Vagina (tissue), 2 donors: ENCODE measurements around the gene MRNIP. TPM values are rescaled to one million over a fixed set of nuclear protein-coding genes. Genes with fewer than 3 reads are reported as not detected.

Experiments used
- DNase-seq, 2 donors: peaks; one replicate each; pipeline ENCODE4 v3.0.0-alpha.2; 2017; ENCODE audit errors: extremely low spot score in 2 of 2
- H3K27ac ChIP-seq: fragments of 200-600 bp; sonication (generic); one replicate; pipeline ENCODE4 v1.5.1; 2019
- H3K27me3 ChIP-seq: fragments of 200-600 bp; sonication (generic); one replicate; pipeline ENCODE4 v1.5.1; 2019
- H3K36me3 ChIP-seq, 2 donors: fragments of 200-600 bp; sonication (generic); one replicate each; pipeline ENCODE4 v1.5.1; 2017 to 2019
- H3K4me1 ChIP-seq: fragments of 200-600 bp; sonication (generic); one replicate; pipeline ENCODE4 v1.5.1; 2019
- H3K4me3 ChIP-seq, 2 donors: fragments of 200-600 bp; sonication (generic); 1 replicate in 1 of 2; 2 replicates in 1 of 2; pipeline ENCODE4 v1.5.1; 2016 to 2019
- H3K9me3 ChIP-seq: fragments of 200-600 bp; sonication (generic); one replicate; pipeline ENCODE4 v1.5.1; 2019
- POLR2A ChIP-seq, 2 donors: fragments of 450-650 bp; IDR thresholded peaks; one replicate each; pipeline ENCODE4 v1.6.1; 2017; ENCODE audit warnings: antibody characterized with exemption in 2 of 2, mild to moderate bottlenecking in 2 of 2, moderate library complexity in 2 of 2
- POLR2AphosphoS5 ChIP-seq, 2 donors: sonication (generic); formaldehyde crosslinking; IDR thresholded peaks; one replicate each; pipeline ENCODE4 v1.9.0; 2017; ENCODE audit warnings: antibody characterized with exemption in 2 of 2, mild to moderate bottlenecking in 2 of 2, low read depth in 1 of 2; ENCODE audit not compliant: insufficient read depth in 1 of 2
- intact Hi-C: fragments of 100-400 bp; cut with DNase I; formaldehyde crosslinking; loops from one replicate; pipeline ENCODE4 v1.15.1; 2023
- total RNA-seq: library from RNA; depleted of rRNA; stranded (reverse); fragments of >200 nt; gene quantifications from one replicate; pipeline ENCODE4 v1.2.3, GENCODE V29; 2016
- TF ChIP-seq, protein P1 (sequence below), 3 experiments: fragments of 450-650 bp in 2 of 3; fragments of 200-600 bp in 1 of 3; sonication (generic) in 1 of 3; IDR thresholded peaks; one replicate each; pipeline ENCODE4 v1.5.1; 2017 to 2019; ENCODE audit warnings: antibody characterized with exemption in 3 of 3, mild to moderate bottlenecking in 2 of 3, moderate library complexity in 2 of 3

MRNIP gene
- total RNA-seq, 1 donor from 2014 or later, result 53.8 TPM

DNA sequence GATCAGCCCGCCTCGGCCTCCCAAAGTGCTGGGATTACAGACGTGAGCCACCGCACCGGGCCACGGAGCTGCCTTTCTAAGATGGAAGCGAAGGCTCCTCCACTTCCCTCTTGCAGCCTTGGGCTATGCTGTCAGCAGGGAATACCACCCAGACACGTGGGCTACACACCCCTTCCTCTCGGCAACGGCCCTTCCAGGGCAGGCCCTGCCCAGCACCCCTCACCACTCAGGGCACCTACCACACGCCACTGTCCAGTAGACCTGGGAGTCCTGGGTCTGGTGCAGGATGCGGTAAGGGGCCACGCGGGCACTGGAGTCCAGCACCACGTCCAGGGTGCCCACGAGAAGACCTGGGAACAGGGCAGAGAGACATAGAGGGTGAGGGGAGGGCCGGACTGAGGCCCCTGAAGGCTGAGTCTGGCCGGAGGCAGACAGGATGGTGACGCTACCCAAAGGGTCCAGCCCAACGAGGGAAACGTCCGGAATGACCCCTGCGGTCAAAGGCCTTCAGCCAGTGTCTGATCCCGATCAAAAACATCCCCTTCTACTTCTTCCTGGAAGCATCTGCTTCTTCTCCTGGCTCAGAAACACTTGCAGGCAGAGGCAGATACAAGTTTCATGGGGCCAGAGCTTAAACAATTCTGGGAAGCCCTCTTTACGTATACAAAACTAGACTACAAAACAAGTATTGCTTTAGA lies 46.0 kb upstream of the MRNIP start:
- intact Hi-C loops, result loop anchor here (10.0 kb wide), 1 partner anchor 100 kb away; the partner anchor contains the start of gene MGAT4B
- H3K4me3 ChIP-seq, result no peak overlapping the region
- DNase-seq, result no peak
- no peak overlapping the region for H3K27ac ChIP-seq
- H3K27me3 ChIP-seq, result no peaks in the 10 kb centered on the region
- H3K9me3 ChIP-seq, result no peaks in the 10 kb centered on the region
- H3K36me3 ChIP-seq, result peaks cover 0 to 32% of the 10 kb centered on the region in 2 donors
- peaks cover 25% of the 10 kb centered on the region for H3K4me1 ChIP-seq
- TF ChIP-seq POLR2AphosphoS5 (IDR thresholded peaks at IDR 0.05; ENCODE audit: insufficient read depth in 1 of 2, low read depth in 1 of 2) (no peak), POLR2A (IDR thresholded peaks at IDR 0.05) (no peak)
- TF ChIP-seq, protein P1, sequence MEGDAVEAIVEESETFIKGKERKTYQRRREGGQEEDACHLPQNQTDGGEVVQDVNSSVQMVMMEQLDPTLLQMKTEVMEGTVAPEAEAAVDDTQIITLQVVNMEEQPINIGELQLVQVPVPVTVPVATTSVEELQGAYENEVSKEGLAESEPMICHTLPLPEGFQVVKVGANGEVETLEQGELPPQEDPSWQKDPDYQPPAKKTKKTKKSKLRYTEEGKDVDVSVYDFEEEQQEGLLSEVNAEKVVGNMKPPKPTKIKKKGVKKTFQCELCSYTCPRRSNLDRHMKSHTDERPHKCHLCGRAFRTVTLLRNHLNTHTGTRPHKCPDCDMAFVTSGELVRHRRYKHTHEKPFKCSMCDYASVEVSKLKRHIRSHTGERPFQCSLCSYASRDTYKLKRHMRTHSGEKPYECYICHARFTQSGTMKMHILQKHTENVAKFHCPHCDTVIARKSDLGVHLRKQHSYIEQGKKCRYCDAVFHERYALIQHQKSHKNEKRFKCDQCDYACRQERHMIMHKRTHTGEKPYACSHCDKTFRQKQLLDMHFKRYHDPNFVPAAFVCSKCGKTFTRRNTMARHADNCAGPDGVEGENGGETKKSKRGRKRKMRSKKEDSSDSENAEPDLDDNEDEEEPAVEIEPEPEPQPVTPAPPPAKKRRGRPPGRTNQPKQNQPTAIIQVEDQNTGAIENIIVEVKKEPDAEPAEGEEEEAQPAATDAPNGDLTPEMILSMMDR (IDR thresholded peaks at IDR 0.05), result no peak

- H3K9me3 ChIP-seq, result no peaks in the 10 kb centered on the region
- intact Hi-C loops, result loop anchor here (10.0 kb wide), 1 partner anchor 98 kb away; the partner anchor contains the start of gene MGAT4B
- DNase-seq, result no peak
- TF ChIP-seq, protein P1 (IDR thresholded peaks at IDR 0.05), result no peak
- TF ChIP-seq POLR2AphosphoS5 (IDR thresholded peaks at IDR 0.05; ENCODE audit: insufficient read depth in 1 of 2, low read depth in 1 of 2) (no peak), POLR2A (IDR thresholded peaks at IDR 0.05) (no peak)
- H3K27ac ChIP-seq, result no peak overlapping the region
- H3K4me3 ChIP-seq, result no peak overlapping the region
- H3K27me3 ChIP-seq, result no peaks in the 10 kb centered on the region
- H3K4me1 ChIP-seq, result peaks cover 16% of the 10 kb centered on the region
- H3K36me3 ChIP-seq, result peaks cover 0 to 50% of the 10 kb centered on the region in 2 donors
These were observed 44.1 kb upstream of the MRNIP start for GRCh38 chr5:179902763-179903158.

- Histone ChIP-seq H3K27ac (no peak overlapping the region), H3K4me3 (no peak overlapping the region), H3K36me3 (peaks cover 0 to 56% of the 10 kb centered on the region in 2 donors), H3K27me3 (no peaks in the 10 kb centered on the region), H3K9me3 (no peaks in the 10 kb centered on the region), H3K4me1 (peaks cover 15% of the 10 kb centered on the region)
- no peak for DNase-seq
- TF ChIP-seq POLR2AphosphoS5 (IDR thresholded peaks at IDR 0.05; ENCODE audit: insufficient read depth in 1 of 2, low read depth in 1 of 2), result no peak
- TF ChIP-seq, protein P1 (IDR thresholded peaks at IDR 0.05), result no peak
- TF ChIP-seq POLR2A (IDR thresholded peaks at IDR 0.05), result no peak
- intact Hi-C loops, result loop anchor here (10.0 kb wide), 1 partner anchor 97 kb away; the partner anchor contains the start of gene MGAT4B
These were observed 43.5 kb upstream of the MRNIP start for GRCh38 chr5:179901915-179902762.

DNA sequence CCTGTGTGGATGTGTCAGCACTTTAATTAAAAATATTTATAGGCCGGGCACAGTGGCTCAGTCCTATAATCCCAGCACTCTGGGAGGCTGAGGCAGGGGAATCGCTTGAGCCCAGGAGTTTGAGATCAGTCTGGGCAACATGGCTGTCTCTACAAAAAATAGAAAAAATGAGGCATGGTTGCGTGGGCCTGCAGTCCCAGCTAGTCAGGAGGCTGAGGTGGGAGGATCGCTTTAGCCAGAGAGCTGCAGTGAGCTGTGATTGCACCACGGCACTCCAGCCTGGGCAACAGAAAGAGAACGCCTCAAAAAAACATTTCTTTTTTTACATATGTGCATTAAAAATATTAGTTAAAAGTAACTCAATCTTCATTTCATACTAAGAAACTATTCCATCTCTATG lies 42.8 kb upstream of the MRNIP start:
- Histone ChIP-seq H3K27me3 (no peaks in the 10 kb centered on the region), H3K4me3 (no peak overlapping the region), H3K4me1 (peaks cover 8% of the 10 kb centered on the region), H3K9me3 (no peaks in the 10 kb centered on the region), H3K27ac (no peak overlapping the region), H3K36me3 (peaks cover 0 to 61% of the 10 kb centered on the region in 2 donors)
- TF ChIP-seq POLR2AphosphoS5 (IDR thresholded peaks at IDR 0.05; ENCODE audit: insufficient read depth in 1 of 2, low read depth in 1 of 2) (no peak), POLR2A (IDR thresholded peaks at IDR 0.05) (no peak)
- TF ChIP-seq, protein P1 (IDR thresholded peaks at IDR 0.05), result no peak
- no peak for DNase-seq
- intact Hi-C loops, result loop anchor here (10.0 kb wide), 1 partner anchor 97 kb away; the partner anchor contains the start of gene MGAT4B
